Ovary (tissue), 3 donors: ENCODE results near the gene YKT6.

ENCODE experiments used
- CTCF ChIP-seq, 3 donors: fragments of 450-650 bp in 2 of 3; fragments of 200-600 bp in 1 of 3; IDR thresholded peaks; one replicate each; pipeline versions ENCODE4 v1.5.1 to v1.8.0; 2016 to 2022; ENCODE audit warnings: antibody characterized with exemption in 3 of 3, mild to moderate bottlenecking in 1 of 3
- EP300 ChIP-seq: sonication (generic); formaldehyde crosslinking; IDR thresholded peaks from one replicate; pipeline ENCODE4 v1.6.1; 2017; ENCODE audit warnings: antibody characterized with exemption
- POLR2A ChIP-seq: fragments of 450-650 bp; IDR thresholded peaks from one replicate; pipeline ENCODE4 v1.6.1; 2017; ENCODE audit warnings: antibody characterized with exemption, mild to moderate bottlenecking, moderate library complexity
- donor health status: DM: no; HTN: no; CAD: no.

GRCh38 chr7:44262031-44262430, 61.3 kb downstream of the YKT6 start:
- TF ChIP-seq CTCF (IDR thresholded peaks at IDR 0.05) (no peak), EP300 (no peak), POLR2A (no peak)
